SK-N-SH (cell line): ENCODE measurements around the gene PERM1. TPM values are rescaled to one million over a fixed set of nuclear protein-coding genes. Genes with fewer than 3 reads are reported as not detected.
"Not testable (repeated sequence)": the region's sequence is repeated elsewhere in the genome, so short reads cannot be mapped to it uniquely, and the experiment has no call there.

ENCODE experiments used
- CTCF ChIA-PET: fragments of 300-600, 350-600 bp; formaldehyde crosslinking; extraction: SDS; loops from one replicate; lab custom pipeline; 2021; lab: Yijun Ruan, JAX
- POLR2A ChIA-PET: fragments of 350-600 bp; sonication (Branson Sonifier 250); formaldehyde crosslinking; extraction: SDS; loops from one replicate; lab custom pipeline; 2020; ENCODE audit warnings: antibody characterized with exemption, inconsistent platforms; lab: Yijun Ruan, JAX
- DNase-seq: peaks from one replicate; pipeline ENCODE4 v3.0.0; 2012
- H2AFZ ChIP-seq: fragments of 200-600 bp; sonication (generic); 2 replicates; pipeline ENCODE4 v1.8.1; 2016; ENCODE audit warnings: antibody characterized with exemption, mild to moderate bottlenecking, low read depth
- H3F3A ChIP-seq: fragments of 200-600 bp; sonication (generic); replicated peaks from 2 replicates; pipeline ENCODE3; 2016; ENCODE audit warnings: antibody characterized with exemption, mild to moderate bottlenecking; ENCODE audit not compliant: insufficient read depth
- H3K27ac ChIP-seq, 2 experiments: fragments of 200-500 bp in 1 of 2; fragments of 200-600 bp in 1 of 2; sonication (Bioruptor generic) in 1 of 2; sonication (generic), shearing (Covaris generic) in 1 of 2; 2 replicates each; pipeline versions ENCODE4 v1.5.1 to v1.6.1; 2014 to 2016; ENCODE audit warnings: low read depth in 2 of 2, inconsistent platforms in 1 of 2, low read length in 1 of 2, mild to moderate bottlenecking in 1 of 2, mixed read lengths in 1 of 2
- H3K27me3 ChIP-seq: fragments of 200-600 bp; sonication (generic), shearing (Covaris generic); 2 replicates; pipeline ENCODE4 v1.6.1; 2016; ENCODE audit warnings: mixed run types; ENCODE audit not compliant: insufficient read depth
- H3K36me3 ChIP-seq, 2 experiments: fragments of 200-500 bp in 1 of 2; fragments of 200-600 bp in 1 of 2; sonication (Bioruptor generic) in 1 of 2; sonication (generic) in 1 of 2; replicated peaks in 1 of 2; 2 replicates each; pipeline versions ENCODE3 to v1.5.1; 2014 to 2016; ENCODE audit warnings: low read length in 1 of 2, mild to moderate bottlenecking in 1 of 2; ENCODE audit not compliant: insufficient read depth in 2 of 2, control insufficient read depth in 1 of 2
- H3K4me1 ChIP-seq, 2 experiments: fragments of 200-500 bp in 1 of 2; fragments of 200-600 bp in 1 of 2; sonication (Bioruptor generic) in 1 of 2; sonication (generic), shearing (Covaris generic) in 1 of 2; 2 replicates each; pipeline versions ENCODE4 v1.5.1 to v1.6.1; 2014 to 2016; ENCODE audit warnings: low read depth in 1 of 2, low read length in 1 of 2, mixed run types in 1 of 2; ENCODE audit not compliant: insufficient read depth in 2 of 2, control insufficient read depth in 1 of 2
- H3K4me2 ChIP-seq: fragments of 200-600 bp; sonication (generic), shearing (Covaris generic); 2 replicates; pipeline ENCODE4 v1.6.1; 2017; ENCODE audit warnings: mixed run types
- H3K4me3 ChIP-seq, 2 experiments: fragments of 200-500 bp in 1 of 2; fragments of 200-600 bp in 1 of 2; sonication (Bioruptor generic) in 1 of 2; sonication (generic), shearing (Covaris generic) in 1 of 2; 2 replicates each; pipeline versions ENCODE4 v1.5.1 to v1.8.1; 2014 to 2016; ENCODE audit warnings: low read depth in 2 of 2, inconsistent platforms in 1 of 2, low read length in 1 of 2, mild to moderate bottlenecking in 1 of 2, mixed read lengths in 1 of 2, moderate library complexity in 1 of 2
- H3K79me2 ChIP-seq: fragments of 200-600 bp; sonication (generic); 2 replicates; pipeline ENCODE4 v1.8.1; 2017; ENCODE audit warnings: mild to moderate bottlenecking; ENCODE audit not compliant: insufficient read depth
- H3K9ac ChIP-seq: fragments of 200-600 bp; sonication (generic); 2 replicates; pipeline ENCODE4 v1.6.1; 2017; ENCODE audit warnings: mixed run types
- H3K9me2 ChIP-seq: fragments of 200-600 bp; sonication (generic); 2 replicates; pipeline ENCODE4 v1.6.1; 2017; ENCODE audit warnings: mixed run types
- H3K9me3 ChIP-seq: fragments of 200-600 bp; sonication (generic); 2 replicates; pipeline ENCODE4 v1.6.1; 2017; ENCODE audit warnings: mixed run types, mild to moderate bottlenecking, moderate library complexity
- H4K20me1 ChIP-seq: fragments of 200-600 bp; sonication (generic); 2 replicates; pipeline ENCODE4 v1.6.1; 2017; ENCODE audit warnings: mild to moderate bottlenecking, mixed run types; ENCODE audit not compliant: insufficient read depth
- FOSL2 ChIP-seq: IDR thresholded peaks from 2 replicates; pipeline ENCODE4 v1.4.0; 2012; ENCODE audit warnings: low read depth, mild to moderate bottlenecking, moderate library complexity, borderline replicate concordance
- FOXJ3 ChIP-seq: sonication (generic); formaldehyde crosslinking; IDR thresholded peaks from 2 replicates; pipeline ENCODE4 v1.5.1; 2020; ENCODE audit warnings: mild to moderate bottlenecking, missing genetic modification reagents
- GATA2 ChIP-seq: sonication (generic); formaldehyde crosslinking; IDR thresholded peaks from 2 replicates; pipeline ENCODE4 v1.5.0; 2020; ENCODE audit warnings: mild to moderate bottlenecking, missing genetic modification reagents
- MXI1 ChIP-seq: IDR thresholded peaks from 2 replicates; pipeline ENCODE4 v1.6.1; 2012; ENCODE audit warnings: mild to moderate bottlenecking, low read depth, low read length, improper control_type of control experiment
- RAD21 ChIP-seq: IDR thresholded peaks from 2 replicates; pipeline ENCODE4 v1.6.1; 2012; ENCODE audit warnings: mild to moderate bottlenecking, low read length
- RXRA ChIP-seq: IDR thresholded peaks from 2 replicates; pipeline ENCODE4 v1.4.0; 2012; ENCODE audit warnings: low read depth, mild to moderate bottlenecking, borderline replicate concordance
- SIN3A ChIP-seq: IDR thresholded peaks from 2 replicates; pipeline ENCODE4 v1.6.1; 2012; ENCODE audit warnings: low read depth, mild to moderate bottlenecking, low read length, moderate library complexity, borderline replicate concordance
- SMC3 ChIP-seq: IDR thresholded peaks from 2 replicates; pipeline ENCODE4 v1.6.1; 2012; ENCODE audit warnings: low read depth, low read length, improper control_type of control experiment
- WGBS: methylation state at CpG from one replicate; pipeline ENCODE4 v1.1.6; 2017; ENCODE audit warnings: low lambda C conversion rate; 5-methylcytosine and 5-hydroxymethylcytosine counted together
- polyA plus RNA-seq, 3 experiments: library from polyadenylated mRNA; depleted of rRNA; stranded (reverse); fragments of >200 nt; gene quantifications; 2 replicates each; pipeline ENCODE4 v1.2.3, GENCODE V29; 2012
- TF ChIP-seq, protein P1 (sequence below): IDR thresholded peaks from 2 replicates; pipeline ENCODE4 v1.6.1; 2012; ENCODE audit warnings: mild to moderate bottlenecking, low read depth, low read length, moderate library complexity
- TF ChIP-seq, protein P2 (sequence below): IDR thresholded peaks from 2 replicates; pipeline ENCODE4; 2012

Gene PERM1
- polyA plus RNA-seq, 1 of the 3 experiments (the other 2 are of a cell fraction), result 0.25 TPM

DNA sequence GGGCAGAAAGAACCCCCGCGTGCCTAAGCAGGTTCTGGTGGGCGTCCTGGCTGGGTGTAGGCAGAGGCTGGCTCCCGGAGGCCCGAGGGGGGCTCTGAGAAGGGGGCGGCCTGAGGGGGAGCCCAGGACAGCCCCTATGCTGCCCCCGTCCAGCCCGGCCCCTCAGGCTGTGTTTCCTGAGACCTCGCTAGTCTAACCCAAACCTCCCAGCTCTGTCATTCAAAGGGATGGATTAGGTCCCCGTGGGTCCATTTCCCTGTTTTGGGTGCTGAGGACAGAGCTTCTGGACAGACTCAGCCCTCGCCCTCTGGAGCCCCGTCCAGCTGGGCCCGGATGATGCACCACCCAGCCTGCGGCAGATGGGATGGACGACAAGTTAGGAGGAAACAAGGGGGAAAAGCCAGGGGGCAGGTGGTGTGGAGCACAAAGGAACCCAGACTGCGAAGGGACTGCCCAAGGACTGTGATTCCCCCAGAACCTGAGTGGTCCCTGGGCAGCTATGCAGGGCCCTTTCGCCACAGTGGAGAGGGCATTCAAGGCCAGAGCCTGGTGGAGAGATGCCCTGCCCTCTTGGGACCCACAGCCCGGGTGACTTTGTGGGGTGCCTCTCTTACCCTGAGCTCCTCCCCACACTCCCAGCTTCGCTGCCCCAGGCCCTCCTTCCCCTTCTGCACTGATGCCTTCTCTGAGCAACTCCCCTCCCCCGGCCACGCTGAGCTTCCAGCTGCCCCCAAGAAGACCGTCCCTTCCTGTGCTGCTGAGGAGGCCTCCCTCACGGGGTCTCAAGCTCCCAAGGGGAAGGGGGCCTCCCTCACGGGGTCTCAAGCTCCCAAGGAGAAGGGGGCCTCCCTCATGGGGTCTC lies 15.2 kb upstream of the PERM1 start (continued):
- TF ChIP-seq, protein P1, sequence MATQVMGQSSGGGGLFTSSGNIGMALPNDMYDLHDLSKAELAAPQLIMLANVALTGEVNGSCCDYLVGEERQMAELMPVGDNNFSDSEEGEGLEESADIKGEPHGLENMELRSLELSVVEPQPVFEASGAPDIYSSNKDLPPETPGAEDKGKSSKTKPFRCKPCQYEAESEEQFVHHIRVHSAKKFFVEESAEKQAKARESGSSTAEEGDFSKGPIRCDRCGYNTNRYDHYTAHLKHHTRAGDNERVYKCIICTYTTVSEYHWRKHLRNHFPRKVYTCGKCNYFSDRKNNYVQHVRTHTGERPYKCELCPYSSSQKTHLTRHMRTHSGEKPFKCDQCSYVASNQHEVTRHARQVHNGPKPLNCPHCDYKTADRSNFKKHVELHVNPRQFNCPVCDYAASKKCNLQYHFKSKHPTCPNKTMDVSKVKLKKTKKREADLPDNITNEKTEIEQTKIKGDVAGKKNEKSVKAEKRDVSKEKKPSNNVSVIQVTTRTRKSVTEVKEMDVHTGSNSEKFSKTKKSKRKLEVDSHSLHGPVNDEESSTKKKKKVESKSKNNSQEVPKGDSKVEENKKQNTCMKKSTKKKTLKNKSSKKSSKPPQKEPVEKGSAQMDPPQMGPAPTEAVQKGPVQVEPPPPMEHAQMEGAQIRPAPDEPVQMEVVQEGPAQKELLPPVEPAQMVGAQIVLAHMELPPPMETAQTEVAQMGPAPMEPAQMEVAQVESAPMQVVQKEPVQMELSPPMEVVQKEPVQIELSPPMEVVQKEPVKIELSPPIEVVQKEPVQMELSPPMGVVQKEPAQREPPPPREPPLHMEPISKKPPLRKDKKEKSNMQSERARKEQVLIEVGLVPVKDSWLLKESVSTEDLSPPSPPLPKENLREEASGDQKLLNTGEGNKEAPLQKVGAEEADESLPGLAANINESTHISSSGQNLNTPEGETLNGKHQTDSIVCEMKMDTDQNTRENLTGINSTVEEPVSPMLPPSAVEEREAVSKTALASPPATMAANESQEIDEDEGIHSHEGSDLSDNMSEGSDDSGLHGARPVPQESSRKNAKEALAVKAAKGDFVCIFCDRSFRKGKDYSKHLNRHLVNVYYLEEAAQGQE, result no peak
- TF ChIP-seq RXRA (no peak), SMC3 (no peak), MXI1 (no peak)

DNA sequence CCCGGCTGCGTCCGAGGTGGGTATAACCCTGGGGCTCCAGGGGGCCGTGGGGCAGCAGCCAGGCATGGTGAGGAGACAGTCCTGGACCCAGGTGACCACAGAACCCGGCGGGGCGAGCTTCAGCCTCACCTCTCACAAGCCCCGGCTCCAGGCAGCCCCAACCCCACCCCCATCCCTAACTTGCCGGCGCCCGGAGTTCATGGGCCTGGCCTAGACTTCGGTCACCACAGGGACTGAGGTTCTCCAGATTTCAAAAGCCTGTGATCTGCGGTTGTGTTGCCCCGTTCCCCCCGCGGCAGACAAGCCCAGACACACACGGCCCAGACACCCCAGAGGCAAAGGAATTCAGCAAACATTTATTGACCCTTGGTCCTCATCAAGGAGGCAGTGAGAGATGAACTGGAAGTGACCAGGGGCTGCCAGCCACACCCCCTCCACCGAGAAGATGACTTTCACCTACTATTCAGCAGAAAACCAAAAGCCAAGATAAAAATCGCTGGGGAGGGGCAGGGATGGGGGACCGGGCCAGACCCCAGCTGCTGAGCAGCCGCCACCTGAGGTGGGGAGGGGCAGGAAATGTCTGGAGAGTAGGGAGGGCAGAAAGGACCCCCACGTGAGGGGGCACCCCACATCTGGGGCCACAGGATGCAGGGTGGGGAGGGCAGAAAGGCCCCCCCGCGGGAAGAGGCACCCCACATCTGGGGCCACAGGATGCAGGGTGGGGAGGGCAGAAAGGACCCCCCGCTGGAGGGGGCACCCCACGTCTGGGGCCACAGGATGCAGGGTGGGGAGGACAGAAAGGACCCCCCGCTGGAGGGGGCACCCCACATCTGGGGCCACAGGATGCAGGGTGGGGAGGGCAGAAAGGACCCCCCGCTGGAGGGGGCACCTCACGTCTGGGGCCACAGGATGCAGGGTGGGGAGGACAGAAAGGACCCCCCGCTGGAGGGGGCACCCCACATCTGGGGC lies 14.1 kb upstream of the PERM1 start:
- ChIA-PET POLR2A (no interaction called here), CTCF (interaction anchor here (1.0 to 13.2 kb wide), 5 partner anchors 13 to 68 kb away, joined by 3 to 246 read pairs (median 5); partner anchors contain the start of gene PERM1)
- Histone ChIP-seq H3K4me3 (no peak overlapping the region), H3K9me2 (no peaks in the 10 kb centered on the region), H3F3A (no peaks in the 10 kb centered on the region), H3K4me1 (peaks cover 0 to 10% of the 10 kb centered on the region in 2 experiments; a peak in 1 of 4 replicates), H3K27me3 (peaks cover 7% of the 10 kb centered on the region; the same call in 1 of the 2 replicates), H3K4me2 (no peak overlapping the region), H2AFZ (no peak overlapping the region), H4K20me1 (no peaks in the 10 kb centered on the region), H3K36me3 (no peaks in the 10 kb centered on the region), H3K9ac (no peak overlapping the region), H3K9me3 (peaks cover 4% of the 10 kb centered on the region; the same call in 1 of the 2 replicates), H3K27ac (no peak overlapping the region), H3K79me2 (no peaks in the 10 kb centered on the region)
- 8% methylated on average over 19 of the region's 30 CpGs for WGBS
- TF ChIP-seq, protein P2, sequence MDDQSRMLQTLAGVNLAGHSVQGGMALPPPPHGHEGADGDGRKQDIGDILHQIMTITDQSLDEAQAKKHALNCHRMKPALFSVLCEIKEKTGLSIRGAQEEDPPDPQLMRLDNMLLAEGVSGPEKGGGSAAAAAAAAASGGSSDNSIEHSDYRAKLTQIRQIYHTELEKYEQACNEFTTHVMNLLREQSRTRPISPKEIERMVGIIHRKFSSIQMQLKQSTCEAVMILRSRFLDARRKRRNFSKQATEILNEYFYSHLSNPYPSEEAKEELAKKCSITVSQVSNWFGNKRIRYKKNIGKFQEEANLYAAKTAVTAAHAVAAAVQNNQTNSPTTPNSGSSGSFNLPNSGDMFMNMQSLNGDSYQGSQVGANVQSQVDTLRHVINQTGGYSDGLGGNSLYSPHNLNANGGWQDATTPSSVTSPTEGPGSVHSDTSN, result no peak
- no peak for TF ChIP-seq FOSL2
- TF ChIP-seq SIN3A, result no peak
- no peak for TF ChIP-seq FOXJ3 (CRISPR knock-in tag)
- TF ChIP-seq RAD21, result no peak
- TF ChIP-seq GATA2 (CRISPR knock-in tag), result peak; percentile 19; the same call in 1 of the 2 replicates
- DNase-seq, result peak; percentile 52

DNA sequence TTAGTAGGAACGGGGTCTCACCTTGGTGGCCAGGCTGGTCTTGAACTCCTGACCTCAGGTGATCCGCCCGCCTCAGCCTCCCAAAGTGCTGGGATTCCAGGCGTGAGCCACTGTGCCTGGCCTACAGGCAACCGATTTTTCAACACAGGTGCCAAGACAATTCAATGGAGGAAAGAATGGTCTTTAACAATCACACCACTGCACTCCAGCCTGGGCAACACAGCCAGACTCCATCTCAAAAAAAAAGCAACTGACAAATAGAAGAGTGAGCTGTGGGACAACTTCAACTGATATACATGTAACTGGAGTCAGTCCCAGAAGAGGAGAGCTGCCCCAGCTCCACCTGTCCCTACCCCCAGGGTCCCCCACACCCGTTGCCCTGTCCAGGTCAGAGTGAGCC lies 12.7 kb upstream of the PERM1 start:
- POLR2A ChIA-PET, H3K4me1 ChIP-seq, H3K4me2 ChIP-seq, H3K27ac ChIP-seq, H3K4me3 ChIP-seq, H3K36me3 ChIP-seq, H3K9ac ChIP-seq, H3K9me2 ChIP-seq, H4K20me1 ChIP-seq, H2AFZ ChIP-seq, H3K27me3 ChIP-seq, H3F3A ChIP-seq, H3K9me3 ChIP-seq, H3K79me2 ChIP-seq: not testable (repeated sequence)
- WGBS, result 11% methylated on average over 2 of the region's 6 CpGs
- DNase-seq, result peak; percentile 12
- CTCF ChIA-PET, result interaction anchor here (0.9 to 13.2 kb wide), 5 partner anchors 11 to 216 kb away, joined by 3 to 246 read pairs (median 3); partner anchors contain the start of gene PERM1
